Measurements from ENCODE around the gene TRDMT1. TPM values are rescaled to one million over a fixed set of nuclear protein-coding genes. Genes with fewer than 3 reads are reported as not detected.

TRDMT1 gene
- polyA plus RNA-seq, 1 donor from 2014 or later = 25.4 TPM

GRCh38 chr10:17237149-17237527 lies 35.7 kb upstream of the TRDMT1 start:
- Histone ChIP-seq H3K9ac (ENCODE audit: low read length) (no peak overlapping the region), H3K4me2 (ENCODE audit: low read length) (no peak overlapping the region), H4K20me1 (ENCODE audit: insufficient read depth) (no peaks in the 10 kb centered on the region), H3K27ac (ENCODE audit: low read length) (no peak overlapping the region), H3K36me3 (ENCODE audit: insufficient read depth, low read length) (peaks cover 7% of the 10 kb centered on the region), H3K9me3 (ENCODE audit: low read length) (no peaks in the 10 kb centered on the region), H2AFZ (ENCODE audit: low read depth, low read length) (no peak overlapping the region), H3K4me3 (ENCODE audit: low read length) (no peak overlapping the region), H3K79me2 (replicated peaks; ENCODE audit: insufficient read depth, low read length) (peaks cover 8% of the 10 kb centered on the region), H3K27me3 (ENCODE audit: insufficient read depth, low read depth, low read length) (no peaks in the 10 kb centered on the region), H3K9me2 (ENCODE audit: insufficient read depth, low read length) (no peaks in the 10 kb centered on the region), H3F3A (ENCODE audit: insufficient read depth, low read length, poor library complexity, severe bottlenecking) (no peaks in the 10 kb centered on the region)
- no peak for TF ChIP-seq TAF1 (IDR thresholded peaks at IDR 0.05; ENCODE audit: low read depth)
- TF ChIP-seq POLR2AphosphoS5 (IDR thresholded peaks at IDR 0.05) = no peak
- TF ChIP-seq SMC3 (conservative IDR thresholded peaks at IDR 0.05; ENCODE audit: poor library complexity) = no peak
- no peak for TF ChIP-seq EZH2 (IDR thresholded peaks at IDR 0.05; ENCODE audit: borderline replicate concordance, insufficient read depth, low read length, poor library complexity, severe bottlenecking)
- TF ChIP-seq RAD21 (conservative IDR thresholded peaks at IDR 0.05) = no peak
- TF ChIP-seq MXI1 (conservative IDR thresholded peaks at IDR 0.05; ENCODE audit: poor library complexity, severe bottlenecking) = no peak
- no peak for TF ChIP-seq REST (IDR thresholded peaks at IDR 0.05; ENCODE audit: borderline replicate concordance)
- no peak for TF ChIP-seq EP300 (conservative IDR thresholded peaks at IDR 0.05; ENCODE audit: poor library complexity, severe bottlenecking)
- no peak for TF ChIP-seq CTCF (IDR thresholded peaks at IDR 0.05; ENCODE audit: poor library complexity, severe bottlenecking)

GRCh38 chr10:17236468-17237148 lies 35.1 kb upstream of the TRDMT1 start:
- H3K9ac ChIP-seq (ENCODE audit: low read length) = no peak overlapping the region
- no peak overlapping the region for H3K4me2 ChIP-seq (ENCODE audit: low read length)
- TF ChIP-seq POLR2AphosphoS5 (IDR thresholded peaks at IDR 0.05) = no peak
- TF ChIP-seq MXI1 (conservative IDR thresholded peaks at IDR 0.05; ENCODE audit: poor library complexity, severe bottlenecking) = no peak
- no peak for TF ChIP-seq REST (IDR thresholded peaks at IDR 0.05; ENCODE audit: borderline replicate concordance)
- no peak for TF ChIP-seq TAF1 (IDR thresholded peaks at IDR 0.05; ENCODE audit: low read depth)
- TF ChIP-seq RAD21 (conservative IDR thresholded peaks at IDR 0.05) = no peak
- no peak for TF ChIP-seq EZH2 (IDR thresholded peaks at IDR 0.05; ENCODE audit: borderline replicate concordance, insufficient read depth, low read length, poor library complexity, severe bottlenecking)
- TF ChIP-seq SMC3 (conservative IDR thresholded peaks at IDR 0.05; ENCODE audit: poor library complexity) = no peak
- TF ChIP-seq EP300 (conservative IDR thresholded peaks at IDR 0.05; ENCODE audit: poor library complexity, severe bottlenecking) = no peak
- TF ChIP-seq CTCF (IDR thresholded peaks at IDR 0.05; ENCODE audit: poor library complexity, severe bottlenecking) = no peak
- H3K36me3 ChIP-seq (ENCODE audit: insufficient read depth, low read length) = peaks cover 7% of the 10 kb centered on the region
- no peaks in the 10 kb centered on the region for H4K20me1 ChIP-seq (ENCODE audit: insufficient read depth)
- peaks cover 13% of the 10 kb centered on the region for H3K79me2 ChIP-seq (replicated peaks; ENCODE audit: insufficient read depth, low read length)
- H2AFZ ChIP-seq (ENCODE audit: low read depth, low read length) = no peak overlapping the region
- no peaks in the 10 kb centered on the region for H3K9me2 ChIP-seq (ENCODE audit: insufficient read depth, low read length)
- no peaks in the 10 kb centered on the region for H3F3A ChIP-seq (ENCODE audit: insufficient read depth, low read length, poor library complexity, severe bottlenecking)
- H3K4me3 ChIP-seq (ENCODE audit: low read length) = no peak overlapping the region
- no peaks in the 10 kb centered on the region for H3K27me3 ChIP-seq (ENCODE audit: insufficient read depth, low read depth, low read length)
- H3K9me3 ChIP-seq (ENCODE audit: low read length) = no peaks in the 10 kb centered on the region
- H3K27ac ChIP-seq (ENCODE audit: low read length) = no peak overlapping the region
